GM12801 (cell line): ENCODE results near the gene F13A1.

Experiments used
- TF ChIP-seq, protein P1 (sequence below): IDR thresholded peaks from one replicate; pipeline ENCODE4 v1.5.1; 2011; ENCODE audit warnings: control low read depth; ENCODE audit not compliant: insufficient read length; ENCODE audit errors: extremely low read depth

The F13A1 gene

GRCh38 chr6:6239598-6240581, 80.6 kb downstream of the F13A1 start:
- TF ChIP-seq, protein P1, sequence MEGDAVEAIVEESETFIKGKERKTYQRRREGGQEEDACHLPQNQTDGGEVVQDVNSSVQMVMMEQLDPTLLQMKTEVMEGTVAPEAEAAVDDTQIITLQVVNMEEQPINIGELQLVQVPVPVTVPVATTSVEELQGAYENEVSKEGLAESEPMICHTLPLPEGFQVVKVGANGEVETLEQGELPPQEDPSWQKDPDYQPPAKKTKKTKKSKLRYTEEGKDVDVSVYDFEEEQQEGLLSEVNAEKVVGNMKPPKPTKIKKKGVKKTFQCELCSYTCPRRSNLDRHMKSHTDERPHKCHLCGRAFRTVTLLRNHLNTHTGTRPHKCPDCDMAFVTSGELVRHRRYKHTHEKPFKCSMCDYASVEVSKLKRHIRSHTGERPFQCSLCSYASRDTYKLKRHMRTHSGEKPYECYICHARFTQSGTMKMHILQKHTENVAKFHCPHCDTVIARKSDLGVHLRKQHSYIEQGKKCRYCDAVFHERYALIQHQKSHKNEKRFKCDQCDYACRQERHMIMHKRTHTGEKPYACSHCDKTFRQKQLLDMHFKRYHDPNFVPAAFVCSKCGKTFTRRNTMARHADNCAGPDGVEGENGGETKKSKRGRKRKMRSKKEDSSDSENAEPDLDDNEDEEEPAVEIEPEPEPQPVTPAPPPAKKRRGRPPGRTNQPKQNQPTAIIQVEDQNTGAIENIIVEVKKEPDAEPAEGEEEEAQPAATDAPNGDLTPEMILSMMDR, result no peak

GRCh38 chr6:6236730-6237469, 83.6 kb downstream of the F13A1 start:
- TF ChIP-seq, protein P1, result no peak

DNA sequence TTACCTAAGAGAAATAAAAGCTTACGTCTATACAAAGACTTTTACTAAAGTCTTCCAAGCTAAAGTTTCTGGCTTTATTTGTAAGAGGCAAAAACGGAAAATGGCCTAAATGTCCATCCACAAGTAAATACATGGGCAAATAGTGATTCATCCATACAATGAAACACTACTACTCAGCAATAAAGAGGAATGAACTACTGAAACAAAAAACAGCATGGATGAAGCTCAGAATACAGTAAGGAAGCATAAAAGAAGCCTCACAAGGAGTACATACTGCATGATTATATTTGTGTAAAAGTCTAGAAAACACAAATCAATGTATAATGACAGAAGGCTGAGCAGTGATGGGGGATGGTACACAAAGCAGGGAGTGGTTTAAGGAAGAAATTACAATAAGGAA, 84.7 kb downstream of the F13A1 start:
- TF ChIP-seq, protein P1, result no peak

DNA sequence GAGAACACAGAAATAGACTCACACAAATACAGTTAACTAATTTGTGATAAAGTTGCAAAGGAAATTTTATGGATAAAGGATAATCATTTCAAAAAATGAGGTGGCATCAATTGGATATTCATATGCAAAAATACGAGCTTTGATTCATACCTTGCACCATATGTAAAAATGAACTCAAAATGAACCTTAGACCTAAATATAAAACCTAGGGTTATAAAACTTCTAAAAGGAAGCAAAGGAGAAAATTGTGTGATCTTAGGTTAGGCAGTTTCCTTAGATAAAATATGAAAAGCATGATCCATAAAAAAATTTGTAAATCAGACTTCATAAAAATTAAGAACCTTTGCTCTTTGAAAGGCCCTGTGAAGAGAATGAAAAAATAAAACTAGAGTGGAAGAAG, 85.5 kb downstream of the F13A1 start:
- TF ChIP-seq, protein P1, result no peak

DNA sequence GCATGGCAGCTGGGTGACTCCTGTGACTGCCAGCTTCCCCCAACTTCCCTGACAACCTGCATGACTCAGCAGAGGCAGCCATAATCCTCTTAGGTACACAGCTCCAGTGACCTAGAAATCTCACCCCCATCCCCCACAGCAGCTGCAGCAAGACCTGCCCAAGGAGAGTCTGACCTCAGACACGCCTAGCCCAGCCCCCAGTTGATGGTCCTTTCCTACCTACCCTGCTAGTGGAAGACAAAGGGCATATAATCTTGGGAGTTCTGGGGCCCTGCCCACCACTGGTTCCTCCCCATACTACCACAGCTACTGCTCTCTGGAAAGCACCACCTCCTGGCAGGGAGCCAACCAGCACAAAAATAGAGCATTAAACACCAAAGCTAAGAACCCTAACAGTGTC, 90.2 kb downstream of the F13A1 start:
- TF ChIP-seq, protein P1, result no peak

GRCh38 chr6:6227896-6228295, 92.6 kb downstream of the F13A1 start:
- TF ChIP-seq, protein P1, result no peak

DNA sequence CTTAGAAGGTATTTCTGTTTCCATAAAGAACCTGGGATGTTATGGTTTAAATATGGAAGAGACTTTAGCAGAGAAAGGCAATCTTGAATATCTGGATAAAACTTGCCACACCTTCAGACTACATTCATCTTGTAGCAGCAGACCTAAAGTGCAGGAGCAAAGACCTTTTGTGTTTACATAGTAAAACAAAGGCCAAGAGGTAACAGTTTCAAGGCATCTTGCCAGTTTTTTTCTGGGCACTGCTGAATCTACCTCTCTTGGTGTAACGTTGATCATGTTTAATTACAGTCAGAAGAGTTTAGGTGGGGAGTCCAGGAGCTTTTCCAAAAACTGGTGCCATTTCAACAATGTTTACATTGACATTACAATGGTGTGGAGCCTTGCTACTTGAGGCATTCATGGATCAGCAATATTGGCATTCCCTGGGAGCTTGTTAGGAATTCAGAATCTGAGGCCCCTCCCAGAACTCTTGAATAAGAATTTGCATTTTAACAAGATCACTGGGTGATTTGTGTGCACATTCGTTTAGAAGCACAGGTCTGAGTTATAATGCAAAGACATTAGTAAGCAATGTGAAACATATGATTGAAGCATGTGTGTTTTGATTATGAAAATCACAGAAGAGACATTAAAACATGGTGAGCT, 94.5 kb downstream of the F13A1 start:
- TF ChIP-seq, protein P1, result no peak
